Skin epidermis (tissue), 12 donors: Measurements from ENCODE around the gene SRF.

Experiments
- H3K27ac ChIP-seq, 21 experiments: fragments of 200-600 bp; sonication (generic) in 11 of 21; one replicate each; pipeline ENCODE4 v1.5.0; 2020; ENCODE audit warnings: mild to moderate bottlenecking in 3 of 21, inconsistent platforms in 2 of 21, moderate library complexity in 2 of 21
- H3K4me3 ChIP-seq, 7 experiments: fragments of 200-600 bp; sonication (generic) in 2 of 7; one replicate each; pipeline ENCODE4 v1.5.0; 2020; ENCODE audit warnings: inconsistent platforms in 2 of 7, mild to moderate bottlenecking in 2 of 7, moderate library complexity in 1 of 7

The SRF gene

GRCh38 chr6:43146709-43147688 lies 24.1 kb upstream of the SRF start:
- Histone ChIP-seq H3K4me3 (no peak overlapping the region), H3K27ac (peak overlapping the region in 1 of 21 experiments; percentile 17)

GRCh38 chr6:43147691-43148477 lies 23.2 kb upstream of the SRF start:
- no peak overlapping the region for H3K4me3 ChIP-seq
- H3K27ac ChIP-seq = peak overlapping the region in 1 of 21 experiments; percentile 17

GRCh38 chr6:43149265-43149664 lies 21.8 kb upstream of the SRF start:
- H3K27ac ChIP-seq = no peak overlapping the region

GRCh38 chr6:43150051-43150751 lies 20.9 kb upstream of the SRF start:
- Histone ChIP-seq H3K4me3 (no peak overlapping the region), H3K27ac (no peak overlapping the region)

More at GRCh38 chr6:43149265-43149664, 21.8 kb upstream of the SRF start:
- H3K4me3 ChIP-seq = no peak overlapping the region

- Histone ChIP-seq H3K4me3 (no peak overlapping the region), H3K27ac (no peak overlapping the region)
These were observed 11.5 kb upstream of the SRF start for GRCh38 chr6:43159599-43159998.

GRCh38 chr6:43163899-43164298 lies 7.2 kb upstream of the SRF start:
- no peak overlapping the region for H3K27ac ChIP-seq
- H3K4me3 ChIP-seq = no peak overlapping the region

- Histone ChIP-seq H3K4me3 (peak overlapping the region; percentile 81 to 98 (median 88)), H3K27ac (peak overlapping the region; percentile 42 to 99 (median 95))
These were observed 595 bp upstream of the SRF start for GRCh38 chr6:43170417-43170930.

GRCh38 chr6:43171707-43172103 lies 636 bp downstream of the SRF start:
- Histone ChIP-seq H3K4me3 (peak overlapping the region; percentile 81 to 98 (median 88)), H3K27ac (peak overlapping the region; percentile 90 to 99 (median 95))

- Histone ChIP-seq H3K4me3 (peak overlapping the region; percentile 81 to 98 (median 88)), H3K27ac (peak overlapping the region; percentile 90 to 99 (median 95))
These were observed 1.3 kb downstream of the SRF start for GRCh38 chr6:43172104-43173007.

GRCh38 chr6:43173591-43174262 lies 2.7 kb downstream of the SRF start:
- Histone ChIP-seq H3K4me3 (peak overlapping the region; percentile 35 to 98 (median 88)), H3K27ac (peak overlapping the region in 20 of 21 experiments; percentile 73 to 99 (median 95))

- peak overlapping the region; percentile 33 to 98 (median 39) for H3K4me3 ChIP-seq
- H3K27ac ChIP-seq = peak overlapping the region in 20 of 21 experiments; percentile 73 to 99 (median 95)
These were observed 3.4 kb downstream of the SRF start for GRCh38 chr6:43174263-43175112.

GRCh38 chr6:43175676-43176422 lies 4.8 kb downstream of the SRF start:
- H3K4me3 ChIP-seq = no peak overlapping the region
- peak overlapping the region in 15 of 21 experiments; percentile 2 to 98 (median 93) for H3K27ac ChIP-seq

- H3K4me3 ChIP-seq = no peak overlapping the region
- H3K27ac ChIP-seq = peak overlapping the region in 9 of 21 experiments; percentile 2 to 98 (median 88)
These were observed 5.3 kb downstream of the SRF start for GRCh38 chr6:43176423-43176786.

- H3K4me3 ChIP-seq = no peak overlapping the region
- H3K27ac ChIP-seq = no peak overlapping the region
These were observed 7.1 kb downstream of the SRF start for GRCh38 chr6:43178150-43178549.

- peak overlapping the region in 2 of 21 experiments; percentile 13 to 16 for H3K27ac ChIP-seq
- no peak overlapping the region for H3K4me3 ChIP-seq
These were observed 8.1 kb downstream of the SRF start for GRCh38 chr6:43178951-43179830.
